Retinal pigment epithelial cell (primary cell): Measurements from ENCODE around the gene ZSWIM6.

Source experiments
- DNase-seq: peaks from one replicate; pipeline ENCODE4 v3.0.0-alpha.2; 2010; ENCODE audit warnings: low read depth
- H3K4me3 ChIP-seq: 2 replicates; pipeline ENCODE4 v1.5.1; 2011; ENCODE audit warnings: mild to moderate bottlenecking, low read length, control low read depth, moderate library complexity
- CTCF ChIP-seq: conservative IDR thresholded peaks from 2 replicates; pipeline ENCODE4 v1.5.1; 2011; ENCODE audit warnings: low read depth, low read length, control low read depth, inconsistent platforms

The ZSWIM6 gene

GRCh38 chr5:61327760-61328753 lies 4.0 kb upstream of the ZSWIM6 start:
- no peak overlapping the region for H3K4me3 ChIP-seq
- peak; percentile 22 for TF ChIP-seq CTCF
- no peak for DNase-seq

DNA sequence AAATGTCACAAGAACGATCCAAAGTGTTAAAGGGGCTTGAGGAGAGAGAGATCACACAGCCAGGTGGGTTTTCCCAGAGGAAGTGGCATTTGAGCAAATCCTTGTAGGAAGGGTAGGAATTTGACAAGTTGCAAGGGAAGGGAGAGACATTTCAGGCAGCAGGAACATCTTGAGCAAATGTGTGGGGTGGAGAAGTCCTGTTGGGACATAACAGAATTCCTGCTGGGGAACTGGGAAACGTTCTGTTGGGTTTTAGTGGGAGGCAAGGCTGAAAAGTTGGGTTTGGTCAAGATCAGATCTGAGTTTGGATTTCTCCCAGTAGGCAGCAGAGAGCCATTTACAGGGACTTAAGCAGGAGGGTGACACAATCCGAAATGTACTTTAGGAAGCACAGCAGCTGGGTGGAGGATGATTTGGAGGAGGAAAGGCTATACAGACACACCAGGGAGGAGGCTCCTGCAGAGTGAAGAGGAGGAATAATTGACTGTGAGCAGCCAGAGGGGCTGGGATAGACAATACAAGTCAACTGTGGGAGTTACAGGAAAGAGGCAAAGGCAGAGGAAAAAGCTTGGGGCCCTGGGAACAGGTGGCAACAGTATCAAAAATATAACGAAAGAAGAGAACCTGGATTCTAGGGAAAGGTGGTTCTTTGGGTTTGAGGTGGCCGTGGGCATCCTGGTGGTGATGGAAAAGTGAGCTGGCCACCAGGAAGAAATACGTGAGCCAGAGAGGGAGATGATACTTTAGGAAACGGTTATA lies 3.1 kb upstream of the ZSWIM6 start:
- no peak for DNase-seq
- TF ChIP-seq CTCF = no peak
- no peak overlapping the region for H3K4me3 ChIP-seq

DNA sequence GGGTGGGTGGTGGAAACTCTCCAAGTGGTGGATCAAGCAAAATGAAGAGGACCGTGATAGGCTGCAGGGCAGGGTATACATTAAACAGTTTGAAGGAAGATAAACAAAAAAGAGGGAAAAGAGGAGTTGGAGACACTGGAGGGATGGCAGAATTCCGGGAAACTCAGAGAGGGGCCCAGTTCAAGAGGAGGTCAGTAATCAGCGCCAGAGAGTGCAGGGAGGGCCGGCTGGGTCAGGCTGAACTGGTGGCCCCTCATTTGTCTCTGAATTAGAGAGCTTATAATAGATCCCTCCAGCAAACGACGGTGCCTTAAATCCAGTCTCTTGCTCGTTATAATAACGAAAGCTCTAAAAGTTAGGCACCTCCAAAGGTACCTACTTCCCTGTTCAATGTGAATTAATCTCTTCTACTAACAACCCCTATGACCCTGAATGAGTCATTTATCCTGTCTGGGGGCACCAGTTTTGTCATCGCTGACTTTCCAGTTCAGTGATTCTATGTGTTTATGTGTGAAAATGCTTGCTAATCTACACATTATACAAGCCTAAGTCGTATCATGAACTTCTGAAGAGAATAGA lies 2.4 kb upstream of the ZSWIM6 start:
- peak overlapping the region; percentile 81 for H3K4me3 ChIP-seq
- TF ChIP-seq CTCF = no peak
- DNase-seq = peak; percentile 77

- DNase-seq = no peak
- no peak for TF ChIP-seq CTCF
- H3K4me3 ChIP-seq = peak overlapping the region; percentile 81
Observed at GRCh38 chr5:61330341-61330844, 1.7 kb upstream of the ZSWIM6 start.

GRCh38 chr5:61330845-61331406 lies 1.1 kb upstream of the ZSWIM6 start:
- no peak for DNase-seq

More at GRCh38 chr5:61330845-61331406, 1.1 kb upstream of the ZSWIM6 start:
- TF ChIP-seq CTCF = peak; percentile 44
- peak overlapping the region; percentile 81 for H3K4me3 ChIP-seq
